WERI-Rb-1 (cell line): ENCODE results near the gene TRERF1.
A peak's percentile ranks its signal among the peaks of the same experiment; 100 is the strongest.

Source experiments
- DNase-seq: peaks from one replicate; pipeline ENCODE4 v3.0.0-alpha.2; 2020
- H3K27ac ChIP-seq: fragments of 250-450 bp; sonication (Bioruptor Pico); 2 replicates; pipeline ENCODE4 v1.5.1; 2020; ENCODE audit warnings: mild to moderate bottlenecking, moderate library complexity
- H3K27me3 ChIP-seq: fragments of 250-450 bp; sonication (Bioruptor Pico); 2 replicates; pipeline ENCODE4 v1.5.1; 2021; ENCODE audit warnings: mild to moderate bottlenecking, low read depth, moderate library complexity; ENCODE audit not compliant: insufficient read depth, severe bottlenecking
- H3K36me3 ChIP-seq: fragments of 250-450 bp; sonication (Bioruptor Pico); 2 replicates; pipeline ENCODE4 v1.5.1; 2020; ENCODE audit warnings: mild to moderate bottlenecking, moderate library complexity
- H3K4me3 ChIP-seq: 2 replicates; pipeline ENCODE4 v1.5.1; 2011; ENCODE audit warnings: low read depth, mild to moderate bottlenecking, control low read depth, low read length
- H3K9me3 ChIP-seq: fragments of 250-450 bp; sonication (Bioruptor Pico); 2 replicates; pipeline ENCODE4 v1.5.1; 2021; ENCODE audit warnings: mild to moderate bottlenecking, moderate library complexity; ENCODE audit not compliant: severe bottlenecking
- TF ChIP-seq, protein P1 (sequence below): IDR thresholded peaks from 2 replicates; pipeline ENCODE4 v1.5.1; 2011; ENCODE audit warnings: low read depth, mild to moderate bottlenecking, control low read depth, inconsistent platforms, low read length

The TRERF1 gene

DNA sequence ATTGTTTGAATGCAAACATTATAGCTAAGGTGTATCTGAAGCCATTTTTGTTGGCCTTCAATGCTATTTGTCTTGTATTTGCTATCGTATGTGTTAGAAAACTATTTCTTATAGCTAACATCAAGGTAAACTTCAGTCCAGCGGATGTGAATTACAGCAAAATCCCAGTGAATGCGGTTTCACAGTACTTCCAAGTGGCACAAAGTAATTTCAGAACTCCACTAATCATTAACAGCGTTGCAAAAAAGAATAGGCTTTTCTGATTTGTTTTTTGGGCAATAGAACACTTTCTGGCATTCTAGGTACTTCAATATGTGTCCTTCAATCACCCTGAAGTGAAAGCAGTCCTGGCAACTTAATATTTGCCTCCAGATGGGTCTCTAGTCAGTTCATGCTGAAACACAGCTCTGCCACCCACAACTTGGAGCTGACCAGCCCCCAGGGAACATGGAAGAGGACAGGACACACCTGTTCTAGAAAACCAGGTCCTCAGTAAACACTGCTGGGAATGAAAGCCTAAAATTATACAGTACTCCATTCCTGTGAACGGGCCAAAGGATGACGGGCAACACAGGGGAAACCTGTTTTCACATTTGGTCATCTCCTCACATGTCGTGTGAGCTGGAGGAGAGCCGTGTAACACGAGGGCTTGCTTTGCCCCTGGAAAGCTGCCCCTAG, 224.4 kb downstream of the TRERF1 start:
- Histone ChIP-seq H3K27ac (no peak overlapping the region), H3K36me3 (peaks cover 6% of the 10 kb centered on the region), H3K4me3 (no peak overlapping the region), H3K9me3 (no peaks in the 10 kb centered on the region), H3K27me3 (no peaks in the 10 kb centered on the region)
- TF ChIP-seq, protein P1, sequence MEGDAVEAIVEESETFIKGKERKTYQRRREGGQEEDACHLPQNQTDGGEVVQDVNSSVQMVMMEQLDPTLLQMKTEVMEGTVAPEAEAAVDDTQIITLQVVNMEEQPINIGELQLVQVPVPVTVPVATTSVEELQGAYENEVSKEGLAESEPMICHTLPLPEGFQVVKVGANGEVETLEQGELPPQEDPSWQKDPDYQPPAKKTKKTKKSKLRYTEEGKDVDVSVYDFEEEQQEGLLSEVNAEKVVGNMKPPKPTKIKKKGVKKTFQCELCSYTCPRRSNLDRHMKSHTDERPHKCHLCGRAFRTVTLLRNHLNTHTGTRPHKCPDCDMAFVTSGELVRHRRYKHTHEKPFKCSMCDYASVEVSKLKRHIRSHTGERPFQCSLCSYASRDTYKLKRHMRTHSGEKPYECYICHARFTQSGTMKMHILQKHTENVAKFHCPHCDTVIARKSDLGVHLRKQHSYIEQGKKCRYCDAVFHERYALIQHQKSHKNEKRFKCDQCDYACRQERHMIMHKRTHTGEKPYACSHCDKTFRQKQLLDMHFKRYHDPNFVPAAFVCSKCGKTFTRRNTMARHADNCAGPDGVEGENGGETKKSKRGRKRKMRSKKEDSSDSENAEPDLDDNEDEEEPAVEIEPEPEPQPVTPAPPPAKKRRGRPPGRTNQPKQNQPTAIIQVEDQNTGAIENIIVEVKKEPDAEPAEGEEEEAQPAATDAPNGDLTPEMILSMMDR = no peak
- DNase-seq = no peak

DNA sequence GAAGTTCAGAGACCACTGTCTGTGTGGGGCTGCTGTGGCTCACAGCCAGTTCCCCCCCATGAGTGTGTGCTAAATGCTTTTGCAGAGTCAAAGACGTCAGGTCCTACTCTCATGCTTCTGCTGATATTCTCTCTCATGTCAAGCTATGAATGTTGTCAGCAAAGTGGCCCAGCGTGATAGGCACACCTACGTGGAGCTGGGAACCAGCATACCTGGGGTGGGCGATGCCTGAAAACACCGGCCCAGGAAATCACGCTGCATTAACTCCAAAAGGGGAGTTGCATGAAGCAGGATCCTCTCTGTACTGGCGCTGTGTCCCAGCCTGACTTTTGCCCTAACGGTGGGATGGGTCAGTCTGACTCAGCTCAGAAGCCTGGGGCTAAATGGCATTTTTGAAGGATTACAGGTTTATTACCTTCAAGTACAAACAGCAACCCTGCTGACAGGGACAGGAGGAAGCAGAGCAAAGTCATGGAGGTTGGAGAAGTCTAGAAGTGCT, 225.0 kb downstream of the TRERF1 start:
- DNase-seq = peak; percentile 52
- Histone ChIP-seq H3K27me3 (no peaks in the 10 kb centered on the region), H3K27ac (peak overlapping the region; percentile 5; the same call in 1 of the 2 replicates), H3K9me3 (no peaks in the 10 kb centered on the region), H3K36me3 (no peaks in the 10 kb centered on the region; the same call in 1 of the 2 replicates), H3K4me3 (no peak overlapping the region)
- TF ChIP-seq, protein P1 = no peak

DNA sequence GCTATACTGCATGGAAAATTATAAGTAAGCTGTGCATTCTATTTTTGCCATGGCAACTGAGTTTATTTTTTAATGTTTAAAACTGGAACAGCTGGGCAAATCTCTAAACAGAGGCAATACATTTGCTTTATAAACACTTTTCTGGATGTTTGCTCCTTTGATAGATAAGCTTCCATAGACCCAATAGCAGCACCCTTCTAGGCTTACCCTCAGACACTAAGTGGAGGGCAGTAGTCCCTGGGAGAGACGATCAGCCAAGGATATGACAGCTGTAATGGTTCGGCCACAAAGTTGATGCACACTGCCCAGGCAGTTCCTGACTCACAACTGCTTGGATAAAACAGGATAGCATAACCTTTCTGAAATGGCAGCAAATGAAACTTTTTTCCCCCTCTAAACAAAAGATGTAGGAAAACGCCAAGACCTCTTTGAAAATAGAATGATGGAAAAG, 225.5 kb downstream of the TRERF1 start:
- Histone ChIP-seq H3K9me3 (no peaks in the 10 kb centered on the region), H3K27me3 (no peaks in the 10 kb centered on the region), H3K4me3 (no peak overlapping the region), H3K36me3 (no peaks in the 10 kb centered on the region; the same call in 1 of the 2 replicates), H3K27ac (peak overlapping the region; percentile 5; the same call in 1 of the 2 replicates)
- TF ChIP-seq, protein P1 = no peak
- no peak for DNase-seq

DNA sequence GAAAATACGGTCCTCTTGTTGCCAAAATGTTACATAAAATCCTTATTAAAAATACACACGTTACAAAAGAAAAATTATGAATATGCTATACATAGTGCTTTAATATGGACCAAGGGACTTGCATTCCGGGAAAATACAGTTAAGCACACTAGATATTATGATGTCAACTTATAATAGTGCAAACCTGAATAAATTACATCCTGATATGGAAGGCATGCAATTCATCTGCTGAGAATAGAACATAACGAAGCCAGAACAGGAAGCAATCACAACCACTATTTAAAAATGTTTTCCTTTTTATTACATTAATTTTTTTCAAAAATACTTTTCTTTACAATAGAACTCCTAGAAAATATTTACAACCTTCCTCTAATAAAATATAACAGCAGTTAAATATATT, 226.3 kb downstream of the TRERF1 start:
- Histone ChIP-seq H3K27ac (no peak overlapping the region), H3K9me3 (no peaks in the 10 kb centered on the region), H3K4me3 (no peak overlapping the region), H3K36me3 (no peaks in the 10 kb centered on the region; the same call in 1 of the 2 replicates), H3K27me3 (no peaks in the 10 kb centered on the region)
- TF ChIP-seq, protein P1 = no peak
- no peak for DNase-seq

DNA sequence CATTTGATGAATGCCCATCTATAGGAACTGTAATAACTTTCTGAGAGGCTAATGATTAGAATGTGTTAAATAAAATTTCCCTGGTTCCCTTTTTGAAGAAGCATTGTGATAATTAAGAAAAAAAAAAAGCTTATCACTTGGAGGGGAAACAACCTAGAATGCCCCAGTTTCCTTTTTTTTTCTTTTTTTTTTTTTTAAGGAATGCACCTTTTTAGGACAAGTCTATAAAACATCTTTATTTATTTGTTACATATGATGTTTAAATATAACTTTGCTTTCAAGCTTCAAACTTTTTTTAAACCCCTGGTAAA, 226.7 kb downstream of the TRERF1 start:
- DNase-seq = no peak
- Histone ChIP-seq H3K36me3 (no peaks in the 10 kb centered on the region; the same call in 1 of the 2 replicates), H3K9me3 (no peaks in the 10 kb centered on the region), H3K4me3 (no peak overlapping the region), H3K27ac (no peak overlapping the region), H3K27me3 (no peaks in the 10 kb centered on the region)
- TF ChIP-seq, protein P1 = no peak
